Tibial nerve (tissue), 3 donors: Measurements from ENCODE around the gene KRTAP5-7.

Experiments
- POLR2A ChIP-seq, 2 donors: fragments of 450-650 bp; IDR thresholded peaks; one replicate each; pipeline ENCODE4 v1.6.1; 2017; ENCODE audit warnings: antibody characterized with exemption in 2 of 2, mild to moderate bottlenecking in 2 of 2, moderate library complexity in 2 of 2
- TF ChIP-seq, protein P1 (sequence below), 5 experiments: fragments of 200-600 bp in 3 of 5; fragments of 450-650 bp in 2 of 5; sonication (generic) in 3 of 5; IDR thresholded peaks; one replicate each; pipeline ENCODE4 v1.5.1; 2016 to 2019; ENCODE audit warnings: antibody characterized with exemption in 5 of 5, mild to moderate bottlenecking in 3 of 5, moderate library complexity in 2 of 5

DNA sequence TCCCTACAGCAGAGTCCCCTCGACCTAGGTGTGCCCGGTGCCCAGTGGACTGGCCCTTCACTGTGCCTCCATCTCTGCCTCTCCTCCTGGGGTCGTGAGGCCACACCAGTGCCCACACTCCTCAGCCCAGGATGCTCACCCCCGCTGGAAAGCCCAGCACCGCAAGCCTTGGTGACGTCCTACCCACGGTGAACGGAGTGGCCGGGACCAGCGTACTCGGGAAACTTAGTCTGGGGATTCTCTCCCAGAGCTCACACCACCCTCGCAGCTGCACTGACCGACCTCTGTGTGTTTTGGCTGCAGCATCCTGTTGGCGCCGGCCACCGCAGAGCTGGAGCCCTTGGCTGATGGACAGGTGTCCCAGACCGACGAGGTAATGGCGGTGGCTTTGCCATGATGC lies 35.5 kb upstream of the KRTAP5-7 start:
- TF ChIP-seq, protein P1, sequence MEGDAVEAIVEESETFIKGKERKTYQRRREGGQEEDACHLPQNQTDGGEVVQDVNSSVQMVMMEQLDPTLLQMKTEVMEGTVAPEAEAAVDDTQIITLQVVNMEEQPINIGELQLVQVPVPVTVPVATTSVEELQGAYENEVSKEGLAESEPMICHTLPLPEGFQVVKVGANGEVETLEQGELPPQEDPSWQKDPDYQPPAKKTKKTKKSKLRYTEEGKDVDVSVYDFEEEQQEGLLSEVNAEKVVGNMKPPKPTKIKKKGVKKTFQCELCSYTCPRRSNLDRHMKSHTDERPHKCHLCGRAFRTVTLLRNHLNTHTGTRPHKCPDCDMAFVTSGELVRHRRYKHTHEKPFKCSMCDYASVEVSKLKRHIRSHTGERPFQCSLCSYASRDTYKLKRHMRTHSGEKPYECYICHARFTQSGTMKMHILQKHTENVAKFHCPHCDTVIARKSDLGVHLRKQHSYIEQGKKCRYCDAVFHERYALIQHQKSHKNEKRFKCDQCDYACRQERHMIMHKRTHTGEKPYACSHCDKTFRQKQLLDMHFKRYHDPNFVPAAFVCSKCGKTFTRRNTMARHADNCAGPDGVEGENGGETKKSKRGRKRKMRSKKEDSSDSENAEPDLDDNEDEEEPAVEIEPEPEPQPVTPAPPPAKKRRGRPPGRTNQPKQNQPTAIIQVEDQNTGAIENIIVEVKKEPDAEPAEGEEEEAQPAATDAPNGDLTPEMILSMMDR (IDR thresholded peaks at IDR 0.05) = no peak
- TF ChIP-seq POLR2A (IDR thresholded peaks at IDR 0.05) = no peak
